RWPE1 (cell line): ENCODE data around the gene ZNF280D.
"Not testable (repeated sequence)": the region's sequence is repeated elsewhere in the genome, so short reads cannot be mapped to it uniquely, and the experiment has no call there.

Experiments used
- CTCF ChIA-PET: fragments of 350-600 bp; sonication (Branson Sonifier 250); formaldehyde crosslinking; extraction: SDS; loops from one replicate; lab custom pipeline; 2021; lab: Yijun Ruan, JAX
- POLR2A ChIA-PET: fragments of 400-600 bp; formaldehyde crosslinking; extraction: SDS; loops from one replicate; lab custom pipeline; 2020; ENCODE audit warnings: antibody characterized with exemption; ENCODE audit not compliant: low non-redundant PET; lab: Yijun Ruan, JAX
- DNase-seq: peaks from one replicate; pipeline ENCODE4 v3.0.0; 2012; ENCODE audit warnings: low spot score
- H3K27ac ChIP-seq: fragments of 450-650 bp; 2 replicates; pipeline ENCODE4 v1.5.1; 2017
- TF ChIP-seq, protein P1 (sequence below): fragments of 450-650 bp; conservative IDR thresholded peaks from 2 replicates; pipeline ENCODE4 v1.5.1; 2017; ENCODE audit warnings: low read depth, mild to moderate bottlenecking

The ZNF280D gene, protein sequence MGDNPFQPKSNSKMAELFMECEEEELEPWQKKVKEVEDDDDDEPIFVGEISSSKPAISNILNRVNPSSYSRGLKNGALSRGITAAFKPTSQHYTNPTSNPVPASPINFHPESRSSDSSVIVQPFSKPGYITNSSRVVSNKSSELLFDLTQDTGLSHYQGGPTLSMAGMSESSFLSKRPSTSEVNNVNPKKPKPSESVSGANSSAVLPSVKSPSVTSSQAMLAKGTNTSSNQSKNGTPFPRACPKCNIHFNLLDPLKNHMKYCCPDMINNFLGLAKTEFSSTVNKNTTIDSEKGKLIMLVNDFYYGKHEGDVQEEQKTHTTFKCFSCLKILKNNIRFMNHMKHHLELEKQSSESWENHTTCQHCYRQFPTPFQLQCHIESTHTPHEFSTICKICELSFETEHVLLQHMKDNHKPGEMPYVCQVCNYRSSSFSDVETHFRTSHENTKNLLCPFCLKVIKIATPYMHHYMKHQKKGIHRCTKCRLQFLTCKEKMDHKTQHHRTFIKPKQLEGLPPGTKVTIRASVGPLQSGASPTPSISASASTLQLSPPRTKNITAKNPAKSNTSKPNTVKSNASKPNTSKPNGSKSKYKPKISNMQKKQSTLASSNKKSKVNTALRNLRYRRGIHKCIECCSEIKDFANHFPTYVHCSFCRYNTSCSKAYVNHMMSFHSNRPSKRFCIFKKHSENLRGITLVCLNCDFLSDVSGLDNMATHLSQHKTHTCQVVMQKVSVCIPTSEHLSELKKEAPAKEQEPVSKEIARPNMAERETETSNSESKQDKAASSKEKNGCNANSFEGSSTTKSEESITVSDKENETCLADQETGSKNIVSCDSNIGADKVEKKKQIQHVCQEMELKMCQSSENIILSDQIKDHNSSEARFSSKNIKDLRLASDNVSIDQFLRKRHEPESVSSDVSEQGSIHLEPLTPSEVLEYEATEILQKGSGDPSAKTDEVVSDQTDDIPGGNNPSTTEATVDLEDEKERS

DNA sequence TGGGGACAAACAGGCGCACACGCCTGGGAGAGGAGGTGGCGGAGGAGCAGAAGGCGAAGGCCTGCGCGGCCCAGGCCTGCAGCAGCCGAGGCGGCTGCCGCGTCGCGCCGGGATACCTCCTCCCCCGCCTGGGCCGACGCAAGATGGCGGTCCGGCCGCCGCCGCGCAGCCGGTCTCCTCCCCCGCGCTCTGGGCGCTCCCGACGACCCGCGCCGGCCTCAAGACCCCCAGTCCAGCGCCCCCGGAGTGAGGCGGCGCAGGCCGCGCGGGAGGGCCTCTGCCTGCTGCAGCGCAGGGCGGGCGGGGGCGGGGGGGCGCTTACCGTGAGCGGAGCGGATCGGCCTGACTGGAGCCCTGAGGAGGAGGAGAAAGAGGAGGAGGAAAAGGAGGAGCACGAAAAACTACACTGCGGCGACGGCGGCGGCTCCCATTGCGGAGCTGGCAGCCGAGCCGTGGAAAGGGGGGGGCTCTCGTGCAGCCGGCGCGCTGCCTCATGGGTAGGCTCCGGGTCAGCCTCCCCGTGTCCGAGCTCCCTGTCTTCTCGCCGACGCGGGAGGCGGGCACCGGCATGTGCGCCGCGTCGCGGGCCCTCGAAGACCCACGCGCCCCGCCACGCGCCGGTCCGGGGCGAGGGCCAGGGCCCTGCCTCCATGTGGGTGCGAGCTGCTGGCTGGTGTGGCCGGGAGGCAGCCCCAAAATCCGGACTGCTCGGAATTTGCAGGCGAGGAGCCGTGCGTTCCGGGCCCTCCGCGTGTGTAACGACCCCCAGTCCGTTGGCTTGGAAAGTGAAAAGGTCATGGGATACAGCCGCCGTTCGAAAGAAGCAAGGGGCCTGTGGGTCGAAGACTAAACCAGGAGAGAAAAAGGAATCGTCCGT lies at the start of gene ZNF280D:
ZNF280D (minus strand) TSS at position 374 of the 877 bp plus-strand sequence. CDS start 26,400 bp downstream, outside the sequence.
- peak within 1 kb of the TSS; percentile 94 for H3K27ac ChIP-seq
- TF ChIP-seq, protein P1, sequence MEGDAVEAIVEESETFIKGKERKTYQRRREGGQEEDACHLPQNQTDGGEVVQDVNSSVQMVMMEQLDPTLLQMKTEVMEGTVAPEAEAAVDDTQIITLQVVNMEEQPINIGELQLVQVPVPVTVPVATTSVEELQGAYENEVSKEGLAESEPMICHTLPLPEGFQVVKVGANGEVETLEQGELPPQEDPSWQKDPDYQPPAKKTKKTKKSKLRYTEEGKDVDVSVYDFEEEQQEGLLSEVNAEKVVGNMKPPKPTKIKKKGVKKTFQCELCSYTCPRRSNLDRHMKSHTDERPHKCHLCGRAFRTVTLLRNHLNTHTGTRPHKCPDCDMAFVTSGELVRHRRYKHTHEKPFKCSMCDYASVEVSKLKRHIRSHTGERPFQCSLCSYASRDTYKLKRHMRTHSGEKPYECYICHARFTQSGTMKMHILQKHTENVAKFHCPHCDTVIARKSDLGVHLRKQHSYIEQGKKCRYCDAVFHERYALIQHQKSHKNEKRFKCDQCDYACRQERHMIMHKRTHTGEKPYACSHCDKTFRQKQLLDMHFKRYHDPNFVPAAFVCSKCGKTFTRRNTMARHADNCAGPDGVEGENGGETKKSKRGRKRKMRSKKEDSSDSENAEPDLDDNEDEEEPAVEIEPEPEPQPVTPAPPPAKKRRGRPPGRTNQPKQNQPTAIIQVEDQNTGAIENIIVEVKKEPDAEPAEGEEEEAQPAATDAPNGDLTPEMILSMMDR = no peak

DNA sequence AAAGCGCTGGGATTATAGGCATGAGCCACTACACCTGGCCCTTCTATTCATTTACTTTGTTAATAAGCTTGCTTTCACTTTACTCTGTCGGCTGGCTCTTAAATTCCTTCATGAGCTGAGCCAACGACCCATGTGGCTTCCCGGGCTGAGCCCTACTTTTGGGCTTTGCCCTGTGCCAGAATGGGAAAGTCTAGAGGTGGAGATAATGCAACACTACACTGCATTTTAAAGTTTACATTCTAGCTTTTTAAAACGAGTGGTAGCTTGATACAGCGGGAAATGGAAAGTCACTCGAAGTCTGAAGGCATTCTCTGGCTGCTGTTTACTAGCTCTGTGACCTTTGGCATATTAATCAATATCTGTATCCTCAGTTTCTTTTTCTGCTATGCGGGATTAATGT lies 49.0 kb upstream of the ZNF280D start:
- DNase-seq = no peak
- H3K27ac ChIP-seq = no peak overlapping the region
- TF ChIP-seq, protein P1 = no peak
- ChIA-PET POLR2A (no interaction called here), CTCF (no interaction called here)

More for the DNA sequence above, at the start of gene ZNF280D:
- ChIA-PET POLR2A (interaction anchor here (0.7 kb wide), 1 partner anchor 474 kb away, joined by 3 read pairs; no protein-coding TSS in a partner anchor), CTCF (interaction anchor here (0.5 to 1.1 kb wide), 5 partner anchors 15 to 1378 kb away, joined by 3 to 6 read pairs (median 4); no protein-coding TSS in a partner anchor)
- DNase-seq = peak; percentile 75

DNA sequence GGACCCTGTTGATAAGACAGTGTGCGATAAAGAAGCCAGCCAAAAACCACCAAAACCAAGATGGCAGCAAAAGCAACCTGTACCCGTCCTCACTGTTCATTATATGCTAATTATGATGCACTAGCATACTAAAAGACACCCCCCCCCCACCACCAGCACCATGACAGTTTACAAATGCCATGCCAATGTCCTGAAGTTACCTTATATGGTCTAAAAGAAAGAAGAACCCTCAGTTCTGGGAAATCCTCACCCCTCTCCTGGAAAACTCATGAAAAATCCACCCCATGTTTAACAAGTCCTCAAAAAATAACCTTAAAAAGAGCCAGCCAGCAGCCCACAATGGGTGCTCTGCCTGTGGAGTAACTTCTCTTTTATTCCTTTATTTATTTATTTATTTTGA lies 48.4 kb upstream of the ZNF280D start:
- CTCF ChIA-PET = no interaction called here
- POLR2A ChIA-PET = no interaction called here
- no peak for DNase-seq
- no peak overlapping the region for H3K27ac ChIP-seq
- TF ChIP-seq, protein P1 = no peak

DNA sequence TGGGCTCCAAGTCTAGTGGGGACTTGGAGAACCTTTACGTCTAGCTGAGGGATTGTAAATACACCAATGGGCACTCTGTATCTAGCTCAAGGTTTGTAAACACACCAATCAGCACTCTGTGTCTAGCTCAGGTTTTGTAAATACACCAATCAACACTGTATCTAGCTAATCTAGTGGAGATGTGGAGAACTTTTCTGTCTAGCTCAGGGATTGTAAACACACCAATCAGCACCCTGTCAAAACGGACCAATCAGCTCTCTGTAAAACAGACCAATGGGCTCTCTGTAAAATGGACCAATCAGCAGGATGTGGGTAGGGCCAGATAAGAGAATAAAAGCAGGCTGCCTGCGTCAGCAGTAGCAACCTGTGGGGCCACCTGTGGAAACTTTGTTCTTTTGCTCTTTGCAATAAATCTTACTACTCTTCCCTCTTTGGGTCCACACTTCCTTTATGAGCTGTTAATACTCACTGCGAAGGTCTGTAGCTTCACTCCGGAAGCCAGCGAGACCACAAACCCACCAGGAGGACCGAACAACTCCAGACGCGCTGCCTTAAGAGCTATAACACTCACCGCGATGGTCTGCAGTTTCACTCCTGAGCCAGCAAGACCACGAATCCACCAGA lies 46.9 kb upstream of the ZNF280D start:
- DNase-seq, CTCF ChIA-PET, POLR2A ChIA-PET, H3K27ac ChIP-seq: not testable (repeated sequence)

DNA sequence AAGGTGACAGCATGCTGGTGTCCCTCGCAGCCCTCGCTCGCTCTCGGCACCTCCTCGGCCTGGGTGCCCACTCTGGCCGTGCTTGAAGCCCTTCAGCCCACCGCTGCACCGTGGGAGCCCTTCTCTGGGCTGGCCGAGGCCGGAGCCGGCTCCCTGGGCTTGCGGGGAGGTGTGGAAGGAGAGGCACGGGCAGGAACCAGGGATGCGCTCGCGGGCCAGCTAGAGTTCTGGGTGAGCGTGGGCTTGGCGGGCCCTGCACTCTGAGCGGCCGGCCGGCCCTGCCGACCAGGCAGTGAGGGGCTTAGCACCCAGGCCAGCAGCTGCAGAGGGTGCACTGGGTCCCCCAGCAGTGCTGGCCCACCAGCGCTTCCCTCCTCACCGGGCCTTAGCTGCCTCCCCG lies 46.1 kb upstream of the ZNF280D start:
- DNase-seq, H3K27ac ChIP-seq, POLR2A ChIA-PET: not testable (repeated sequence)
- CTCF ChIA-PET = interaction anchor here (0.7 kb wide), 1 partner anchor 224 kb away, joined by 5 read pairs; no protein-coding TSS in a partner anchor

DNA sequence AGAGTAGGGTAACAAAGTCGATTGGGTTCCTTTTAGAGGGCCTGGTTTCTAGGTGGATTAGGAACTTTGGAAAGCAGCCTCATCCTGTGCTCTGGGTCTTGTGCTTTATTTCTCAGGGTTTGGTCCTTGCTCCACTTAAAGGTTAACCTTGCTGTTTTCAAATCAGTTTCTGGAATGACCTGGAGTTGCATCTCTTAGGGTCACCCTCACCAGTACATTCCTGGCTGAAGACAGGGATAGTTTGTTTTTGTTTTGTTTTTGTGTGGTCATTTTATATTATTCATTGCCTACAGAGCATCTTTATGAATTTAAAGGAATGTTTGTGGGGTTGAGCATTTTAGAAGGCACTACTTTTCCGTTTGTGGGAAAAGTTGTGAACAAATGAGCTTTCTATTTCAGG lies 45.5 kb upstream of the ZNF280D start:
- ChIA-PET CTCF (interaction anchor here (0.7 kb wide), 1 partner anchor 225 kb away, joined by 5 read pairs; no protein-coding TSS in a partner anchor), POLR2A (no interaction called here)
- H3K27ac ChIP-seq = no peak overlapping the region
- no peak for DNase-seq
- TF ChIP-seq, protein P1 = no peak
